HG03066 (cell line): ENCODE measurements around the gene SH3BP1.
"Not testable (repeated sequence)": the region's sequence is repeated elsewhere in the genome, so short reads cannot be mapped to it uniquely, and the experiment has no call there.

Experiments
- ATAC-seq: cut with Tn5 transposase; IDR thresholded peaks from one replicate; pipeline ENCODE4 v1.9.1; 2021; ENCODE audit warnings: low read depth; ENCODE audit not compliant: unreplicated experiment

Gene SH3BP1, protein sequence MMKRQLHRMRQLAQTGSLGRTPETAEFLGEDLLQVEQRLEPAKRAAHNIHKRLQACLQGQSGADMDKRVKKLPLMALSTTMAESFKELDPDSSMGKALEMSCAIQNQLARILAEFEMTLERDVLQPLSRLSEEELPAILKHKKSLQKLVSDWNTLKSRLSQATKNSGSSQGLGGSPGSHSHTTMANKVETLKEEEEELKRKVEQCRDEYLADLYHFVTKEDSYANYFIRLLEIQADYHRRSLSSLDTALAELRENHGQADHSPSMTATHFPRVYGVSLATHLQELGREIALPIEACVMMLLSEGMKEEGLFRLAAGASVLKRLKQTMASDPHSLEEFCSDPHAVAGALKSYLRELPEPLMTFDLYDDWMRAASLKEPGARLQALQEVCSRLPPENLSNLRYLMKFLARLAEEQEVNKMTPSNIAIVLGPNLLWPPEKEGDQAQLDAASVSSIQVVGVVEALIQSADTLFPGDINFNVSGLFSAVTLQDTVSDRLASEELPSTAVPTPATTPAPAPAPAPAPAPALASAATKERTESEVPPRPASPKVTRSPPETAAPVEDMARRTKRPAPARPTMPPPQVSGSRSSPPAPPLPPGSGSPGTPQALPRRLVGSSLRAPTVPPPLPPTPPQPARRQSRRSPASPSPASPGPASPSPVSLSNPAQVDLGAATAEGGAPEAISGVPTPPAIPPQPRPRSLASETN

DNA sequence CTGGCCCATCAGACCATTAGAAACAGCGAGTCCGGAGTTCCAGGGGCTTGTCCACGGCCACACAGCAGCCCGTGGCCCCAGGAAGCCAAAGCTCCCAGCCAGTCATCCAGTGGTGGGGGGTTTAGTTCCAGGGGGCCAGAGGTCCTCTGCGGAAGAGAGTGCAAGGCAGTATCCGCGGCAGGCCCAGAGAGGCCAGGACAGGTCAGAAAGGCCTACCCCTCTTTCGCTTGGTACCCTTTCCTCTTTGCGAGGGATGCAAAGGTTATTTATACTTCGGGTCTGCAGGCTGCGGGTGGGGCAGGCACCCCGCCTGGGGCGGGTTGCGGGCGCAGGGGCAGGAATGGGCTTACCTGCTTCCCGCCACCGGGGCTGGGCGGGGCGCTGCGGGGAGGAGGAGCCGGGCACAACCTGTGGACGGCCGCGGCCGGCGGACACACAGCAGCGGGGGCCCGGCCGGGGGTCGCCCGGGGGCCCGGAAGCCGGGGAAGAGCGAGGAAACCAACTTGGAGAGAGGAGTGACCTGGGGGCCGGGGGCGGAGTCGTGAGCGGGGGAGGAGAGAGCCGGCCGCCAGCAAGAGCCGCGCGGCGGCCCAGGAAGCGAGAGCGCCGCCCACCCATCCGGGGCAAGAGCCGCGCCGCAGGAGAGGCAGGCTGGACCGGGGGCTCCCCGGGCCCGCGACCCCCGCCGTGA, at the start of gene SH3BP1:
Gene SH3BP1 (plus strand): TSS at position 600 of the 691 bp plus-strand sequence. CDS start 119 bp downstream, outside the sequence.
- ATAC-seq = no peak

- not testable (repeated sequence) for ATAC-seq
Measured at GRCh38 chr22:37591081-37591480, 48.4 kb upstream of the SH3BP1 start.

DNA sequence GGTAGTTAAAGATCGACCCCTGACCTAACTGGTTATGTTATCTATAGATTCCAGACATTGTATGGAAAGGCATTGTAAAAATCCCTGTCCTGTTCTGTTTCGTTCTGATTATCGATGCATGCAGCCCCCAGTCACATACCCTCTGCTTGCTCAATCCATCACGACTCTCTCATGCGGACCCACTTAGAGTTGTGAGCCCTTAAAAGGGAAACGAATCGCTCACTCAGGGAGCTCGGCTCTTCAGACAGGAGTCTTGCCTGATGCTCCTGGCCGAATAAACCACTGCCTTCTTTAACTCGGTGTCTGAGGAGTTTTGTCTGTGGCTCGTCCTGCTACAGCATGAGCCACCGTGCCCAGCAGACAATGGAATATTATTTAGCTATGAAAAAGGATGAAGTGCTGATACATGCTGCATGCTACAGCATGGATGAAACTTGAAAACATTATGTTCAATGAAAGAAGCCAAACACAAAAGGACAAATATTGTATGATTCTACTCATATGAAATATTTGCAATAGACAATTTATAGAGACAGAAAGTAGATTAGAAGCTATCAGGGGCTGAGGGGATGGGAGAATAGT, 47.6 kb upstream of the SH3BP1 start:
- no peak for ATAC-seq

DNA sequence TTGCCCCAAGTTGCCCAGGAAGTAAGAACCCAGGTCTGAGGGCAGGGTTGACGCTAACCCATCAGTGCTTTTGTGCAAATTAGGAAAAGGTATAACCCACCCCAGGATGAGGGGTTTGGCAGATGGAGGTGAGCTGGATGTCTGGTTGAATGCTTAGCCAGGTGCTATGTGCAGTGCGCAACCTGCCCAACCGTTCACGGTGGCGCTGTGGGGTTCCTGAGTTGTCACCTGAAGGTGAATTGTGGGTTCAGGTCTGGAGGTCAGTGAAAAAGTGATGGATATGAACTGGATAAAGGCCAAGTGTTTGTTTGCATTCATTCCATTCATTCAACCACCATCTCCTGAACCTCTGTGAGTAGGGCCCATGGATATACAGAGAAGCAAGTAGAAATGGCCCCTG, 45.2 kb upstream of the SH3BP1 start:
- ATAC-seq = no peak

GRCh38 chr22:37599153-37599552, 40.3 kb upstream of the SH3BP1 start:
- no peak for ATAC-seq

- no peak for ATAC-seq
Measured at GRCh38 chr22:37601203-37601539, 38.3 kb upstream of the SH3BP1 start.

GRCh38 chr22:37601540-37602442, 37.7 kb upstream of the SH3BP1 start:
- no peak for ATAC-seq

DNA sequence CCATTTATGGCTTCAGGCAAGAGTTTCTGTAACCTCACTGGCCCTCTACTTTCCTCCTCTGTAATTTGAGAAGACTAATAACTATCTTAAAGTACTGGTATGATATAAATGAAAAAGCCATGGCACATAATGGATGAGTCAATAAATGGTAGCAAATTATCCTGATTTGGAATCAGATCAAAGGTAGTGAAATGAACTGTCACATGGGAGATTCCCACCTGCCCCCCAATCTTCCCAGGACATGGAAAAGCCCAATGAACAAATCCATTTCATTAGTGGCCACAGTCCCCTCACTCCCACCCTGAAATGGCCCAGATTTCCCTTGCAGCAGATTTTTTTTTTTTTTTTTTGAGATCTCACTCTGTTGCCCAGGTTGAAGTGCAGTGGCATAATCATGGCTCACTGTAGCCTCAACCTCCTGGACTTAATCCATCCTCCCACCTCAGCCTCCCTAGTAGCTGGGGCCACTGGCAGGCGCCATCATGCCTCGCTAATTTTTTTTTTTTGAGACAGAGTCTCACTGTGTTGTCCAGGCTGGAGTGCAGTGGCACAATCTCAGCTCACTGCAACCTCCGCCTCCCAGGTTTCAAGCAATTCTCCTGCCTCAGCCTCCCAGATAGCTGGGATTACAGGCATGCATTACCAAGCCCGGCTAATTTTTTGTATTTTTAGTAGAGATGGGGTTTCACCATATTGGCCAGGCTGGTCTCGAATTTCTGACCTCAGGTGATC, 36.8 kb upstream of the SH3BP1 start:
- ATAC-seq = not testable (repeated sequence)

DNA sequence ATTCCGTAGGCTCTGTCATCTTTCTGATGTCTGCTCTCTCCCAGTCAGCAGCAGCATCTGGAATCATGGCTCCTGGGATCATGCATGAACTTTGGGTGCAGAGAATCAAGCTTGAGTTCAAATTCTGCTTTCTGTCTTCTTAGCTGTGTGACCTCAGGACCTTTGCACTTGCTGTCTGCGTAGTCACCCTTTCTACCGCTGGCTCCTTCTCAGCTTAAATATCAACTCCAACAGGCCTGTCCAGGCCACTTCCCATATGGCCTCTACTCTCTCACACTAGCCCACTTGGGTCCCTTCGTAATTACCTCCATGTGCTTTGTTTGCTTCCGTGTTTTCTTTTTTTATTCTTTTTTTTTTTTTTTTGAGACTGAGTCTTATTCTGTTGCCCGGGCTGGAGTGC, 35.4 kb upstream of the SH3BP1 start:
- no peak for ATAC-seq

DNA sequence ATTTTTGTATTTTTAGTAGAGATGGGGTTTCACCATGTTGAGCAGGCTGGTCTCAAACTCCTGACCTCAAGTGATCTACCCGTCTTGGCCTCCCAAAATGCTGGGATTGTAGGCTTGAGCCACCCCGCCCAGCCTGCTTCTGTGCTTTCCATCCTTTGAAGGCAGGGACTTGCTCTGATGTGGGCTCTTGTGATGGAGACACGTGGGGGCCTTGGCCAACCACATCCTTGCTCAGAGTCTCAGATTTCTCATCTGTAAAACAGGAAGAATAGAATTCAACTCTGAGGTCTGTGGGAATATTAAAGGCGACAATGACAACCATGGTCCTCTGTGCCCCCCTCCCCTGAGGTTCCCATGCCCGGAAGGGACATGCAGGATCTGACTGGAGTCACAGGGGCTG, 34.6 kb upstream of the SH3BP1 start:
- ATAC-seq = no peak

DNA sequence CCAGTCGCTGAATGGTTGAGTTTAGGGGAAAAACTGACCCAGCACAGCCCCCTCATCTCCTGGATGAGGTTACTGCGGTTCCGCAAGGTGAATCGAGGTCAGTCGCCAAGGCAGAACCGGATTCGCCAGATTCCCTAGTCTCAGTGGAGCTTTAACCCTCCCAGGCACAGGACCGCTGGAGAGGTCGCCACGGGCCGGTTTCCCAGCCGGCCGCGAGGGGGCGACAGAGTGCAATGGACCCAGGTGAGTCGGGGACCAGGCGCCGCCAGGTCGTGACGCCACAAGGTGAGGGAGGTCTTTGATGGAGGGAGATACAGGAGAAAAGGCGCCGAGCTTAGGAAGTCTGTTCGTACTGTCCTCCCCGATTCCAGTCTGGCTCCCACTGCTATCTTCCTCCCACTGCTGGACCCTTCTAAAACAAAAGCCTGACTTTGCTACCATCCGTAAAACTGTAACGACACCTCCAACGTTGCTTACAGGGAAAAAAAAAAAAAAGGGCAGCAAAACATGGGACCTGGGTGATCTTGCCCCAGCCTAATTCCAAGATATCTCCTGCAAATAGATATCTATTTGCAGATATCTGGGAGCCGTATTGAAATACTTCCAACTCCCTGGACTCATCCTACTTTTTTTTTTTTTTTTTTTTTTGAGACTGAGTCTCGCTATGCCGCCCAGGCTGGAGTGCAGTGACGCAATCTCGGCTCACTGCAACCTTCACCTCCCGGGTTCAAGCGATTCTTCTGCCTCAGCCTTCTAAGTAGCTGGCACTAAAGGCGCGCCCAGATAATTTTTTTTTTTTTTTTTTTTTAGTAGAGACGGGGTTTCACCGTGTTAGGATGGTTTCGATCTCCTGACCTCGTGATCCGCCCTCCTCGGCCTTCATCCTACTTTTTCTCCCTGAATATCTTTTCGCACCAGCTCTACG, 32.2 kb upstream of the SH3BP1 start:
- no peak for ATAC-seq

- no peak for ATAC-seq
Measured at GRCh38 chr22:37607935-37608476, 31.5 kb upstream of the SH3BP1 start.

- ATAC-seq = peak; percentile 78
Measured at GRCh38 chr22:37608477-37609239, 30.8 kb upstream of the SH3BP1 start, which contains the start of gene GGA1. Gene GGA1, plus strand, starts transcription at chr22:37608834. Its CDS starts 27 bp downstream, at chr22:37608861.

- ATAC-seq = no peak
Measured at GRCh38 chr22:37609240-37610152, 30.0 kb upstream of the SH3BP1 start.

DNA sequence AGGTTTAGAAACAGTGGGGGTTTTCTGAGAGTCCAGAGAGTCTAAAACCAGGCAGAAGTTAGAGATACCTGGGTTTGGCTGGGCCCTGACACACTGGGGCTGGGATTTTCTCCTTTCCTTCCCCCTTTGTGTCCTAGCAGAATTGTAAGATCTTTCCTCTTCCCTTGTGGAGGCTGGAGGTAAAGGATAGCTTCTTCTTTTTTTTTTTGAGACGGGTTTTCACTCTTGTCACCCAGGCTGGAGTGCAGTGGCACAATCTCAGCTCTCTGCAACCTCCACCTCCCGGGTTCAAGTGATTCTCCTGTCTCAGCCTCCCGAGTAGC, 29.4 kb upstream of the SH3BP1 start:
- not testable (repeated sequence) for ATAC-seq

DNA sequence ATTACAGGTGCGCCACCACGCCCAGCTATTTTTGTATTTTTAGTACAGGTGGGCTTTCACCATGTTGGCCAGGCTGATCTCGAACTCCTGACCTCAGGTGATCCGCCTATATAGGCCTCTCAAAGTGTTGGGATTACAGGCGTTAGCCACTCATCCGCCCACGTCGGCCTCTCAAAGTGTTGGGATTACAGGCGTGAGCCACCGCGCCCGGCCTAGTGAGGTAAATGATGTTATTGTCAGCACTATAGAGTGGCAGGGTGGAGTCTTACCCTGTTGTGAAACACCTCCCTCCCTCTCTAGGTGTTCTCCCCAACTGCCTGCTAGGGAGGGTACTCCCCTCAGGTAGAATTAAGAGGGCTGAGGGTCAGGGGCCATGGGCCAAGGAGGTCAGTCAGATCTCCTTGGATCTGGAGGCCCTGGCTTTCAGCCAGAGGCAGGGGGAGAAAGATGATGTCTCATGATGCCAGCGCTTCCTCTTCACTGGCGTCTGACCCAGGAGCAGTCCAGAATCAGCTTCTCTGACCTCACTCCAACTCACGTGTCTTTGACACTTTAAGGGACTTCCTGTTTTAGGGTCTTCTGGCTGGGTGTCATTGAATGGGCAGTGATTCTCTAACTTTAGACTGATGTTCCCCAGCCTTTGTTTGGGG, 28.9 kb upstream of the SH3BP1 start:
- no peak for ATAC-seq
